HEK293 (cell line): Measurements from ENCODE around the gene BTF3L4.

Experiments used
- ATF2 ChIP-seq: fragments of 450-650 bp; formaldehyde crosslinking; IDR thresholded peaks from 2 replicates; pipeline ENCODE4 v1.5.1; 2016; ENCODE audit warnings: missing biosample characterization, missing genetic modification characterization, low read depth
- BCL11B ChIP-seq: fragments of 450-650 bp; formaldehyde crosslinking; IDR thresholded peaks from 2 replicates; pipeline ENCODE4 v1.5.1; 2016; ENCODE audit warnings: low read depth, missing biosample characterization, missing genetic modification characterization
- EGR2 ChIP-seq: fragments of 450-650 bp; formaldehyde crosslinking; IDR thresholded peaks from 2 replicates; pipeline ENCODE4 v1.5.1; 2016; ENCODE audit warnings: low read depth, missing biosample characterization, missing genetic modification characterization
- HOXD13 ChIP-seq: sonication (generic); formaldehyde crosslinking; IDR thresholded peaks from 2 replicates; pipeline ENCODE4 v1.8.0; 2022; ENCODE audit warnings: missing genetic modification reagents, borderline replicate concordance
- PATZ1 ChIP-seq: fragments of 450-650 bp; formaldehyde crosslinking; IDR thresholded peaks from 2 replicates; pipeline ENCODE4 v1.5.1; 2016; ENCODE audit warnings: missing biosample characterization, missing genetic modification characterization
- PRDM10 ChIP-seq: fragments of 450-650 bp; formaldehyde crosslinking; IDR thresholded peaks from 2 replicates; pipeline ENCODE4 v1.5.1; 2016; ENCODE audit warnings: missing biosample characterization, missing genetic modification characterization
- REST ChIP-seq: fragments of 450-650 bp; formaldehyde crosslinking; IDR thresholded peaks from 2 replicates; pipeline ENCODE4 v1.5.1; 2016; ENCODE audit warnings: missing biosample characterization, missing genetic modification characterization
- SCRT2 ChIP-seq: fragments of 450-650 bp; formaldehyde crosslinking; IDR thresholded peaks from 2 replicates; pipeline ENCODE4 v1.5.1; 2016; ENCODE audit warnings: missing biosample characterization, missing genetic modification characterization
- SP3 ChIP-seq: fragments of 450-650 bp; formaldehyde crosslinking; IDR thresholded peaks from 2 replicates; pipeline ENCODE4 v1.5.1; 2016; ENCODE audit warnings: missing biosample characterization, missing genetic modification characterization
- YY1 ChIP-seq: fragments of 450-650 bp; formaldehyde crosslinking; IDR thresholded peaks from 2 replicates; pipeline ENCODE4 v1.5.1; 2018; ENCODE audit warnings: missing biosample characterization, missing genetic modification characterization
- ZFP37 ChIP-seq: fragments of 450-650 bp; formaldehyde crosslinking; IDR thresholded peaks from 2 replicates; pipeline ENCODE4 v1.5.1; 2016; ENCODE audit warnings: missing biosample characterization, missing genetic modification characterization
- ZNF121 ChIP-seq: fragments of 450-650 bp; formaldehyde crosslinking; IDR thresholded peaks from 2 replicates; pipeline ENCODE4 v1.5.1; 2016; ENCODE audit warnings: missing biosample characterization, missing genetic modification characterization
- ZNF248 ChIP-seq: fragments of 450-650 bp; formaldehyde crosslinking; IDR thresholded peaks from 2 replicates; pipeline ENCODE4 v1.5.1; 2017; ENCODE audit warnings: missing biosample characterization, missing genetic modification characterization
- ZNF394 ChIP-seq: fragments of 450-650 bp; formaldehyde crosslinking; IDR thresholded peaks from 2 replicates; pipeline ENCODE4 v1.5.1; 2016; ENCODE audit warnings: missing biosample characterization, missing genetic modification characterization, mild to moderate bottlenecking, moderate library complexity, borderline replicate concordance
- ZNF473 ChIP-seq: fragments of 450-650 bp; formaldehyde crosslinking; IDR thresholded peaks from 2 replicates; pipeline ENCODE4 v1.5.1; 2017; ENCODE audit warnings: missing biosample characterization, missing genetic modification characterization
- ZNF558 ChIP-seq: fragments of 450-650 bp; formaldehyde crosslinking; IDR thresholded peaks from 2 replicates; pipeline ENCODE4 v1.5.1; 2016; ENCODE audit warnings: missing biosample characterization, missing genetic modification characterization
- ZNF585B ChIP-seq: fragments of 450-650 bp; formaldehyde crosslinking; IDR thresholded peaks from 2 replicates; pipeline ENCODE4 v1.5.1; 2016; ENCODE audit warnings: missing biosample characterization, missing genetic modification characterization
- ZNF610 ChIP-seq: fragments of 450-650 bp; formaldehyde crosslinking; IDR thresholded peaks from 2 replicates; pipeline ENCODE4 v1.5.1; 2016; ENCODE audit warnings: missing biosample characterization, missing genetic modification characterization, borderline replicate concordance
- ZNF645 ChIP-seq: fragments of 450-650 bp; formaldehyde crosslinking; IDR thresholded peaks from 2 replicates; pipeline ENCODE4; 2016; ENCODE audit warnings: missing biosample characterization, missing genetic modification characterization
- ZNF660 ChIP-seq: fragments of 450-650 bp; IDR thresholded peaks from 2 replicates; pipeline ENCODE4 v1.5.1; 2018; ENCODE audit warnings: missing biosample characterization, mild to moderate bottlenecking, missing genetic modification characterization
- ZSCAN5A ChIP-seq: fragments of 450-650 bp; formaldehyde crosslinking; IDR thresholded peaks from 2 replicates; pipeline ENCODE4 v1.5.1; 2016; ENCODE audit warnings: missing biosample characterization, missing genetic modification characterization

BTF3L4 gene

GRCh38 chr1:52139817-52140540 lies 83.9 kb downstream of the BTF3L4 start (continued):
- TF ChIP-seq SP3 (tag by site-specific recombination) (no peak), ZNF645 (tag by site-specific recombination) (no peak), HOXD13 (CRISPR knock-in tag) (no peak), ZNF394 (tag by site-specific recombination) (no peak), ZSCAN5A (tag by site-specific recombination) (no peak), ZNF660 (0 out of 2 replicates have a peak, but pooled peaks have one; percentile 14), REST (no peak), ATF2 (tag by site-specific recombination) (no peak), ZNF585B (no peak), YY1 (no peak), ZNF473 (tag by site-specific recombination) (no peak), ZNF248 (no peak), SCRT2 (tag by site-specific recombination) (no peak), ZNF121 (tag by site-specific recombination) (no peak), ZNF610 (no peak), PRDM10 (peak; percentile 54), EGR2 (tag by site-specific recombination) (no peak), ZNF558 (tag by site-specific recombination) (no peak), BCL11B (tag by site-specific recombination) (no peak), PATZ1 (tag by site-specific recombination) (0 out of 2 replicates have a peak, but pooled peaks have one; percentile 9), ZFP37 (tag by site-specific recombination) (no peak)
- TF ChIP-seq, all 188 proteins: peak for 9
